Measurements from ENCODE around the gene TMC5. TPM values are rescaled to one million over a fixed set of nuclear protein-coding genes. Genes with fewer than 3 reads are reported as not detected.
"Not testable (repeated sequence)": the region's sequence is repeated elsewhere in the genome, so short reads cannot be mapped to it uniquely, and the experiment has no call there.

TMC5 gene
- total RNA-seq, 1 donor from 2014 or later = 0.33 TPM

DNA sequence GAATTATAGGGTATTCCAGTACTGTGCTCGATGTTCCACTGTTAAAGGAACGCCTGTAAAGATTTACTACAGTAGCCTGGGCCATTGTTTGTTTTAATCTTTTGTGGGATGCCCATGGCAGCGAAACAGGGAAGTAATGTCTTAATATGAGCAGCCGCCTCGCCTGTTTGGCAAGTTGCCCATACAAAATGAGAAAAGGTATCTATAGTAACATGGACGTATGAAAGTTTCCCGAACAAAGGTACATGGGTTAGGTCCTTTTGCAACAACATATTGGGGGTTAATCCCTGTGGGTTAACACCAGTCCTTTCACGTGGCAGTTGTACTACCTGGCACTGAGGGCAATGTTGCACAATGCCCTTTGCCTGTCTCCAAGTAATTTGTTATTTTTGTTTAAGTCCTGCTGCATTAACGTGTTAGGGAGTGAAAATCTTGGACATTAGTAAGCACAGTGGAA lies 21.1 kb upstream of the TMC5 start:
- Histone ChIP-seq H3K36me3 (ENCODE audit: control insufficient read depth, insufficient read depth, low read length) (no peaks in the 10 kb centered on the region), H3K27me3 (ENCODE audit: control insufficient read depth, insufficient read depth, low read length) (no peaks in the 10 kb centered on the region), H3K4me3 (ENCODE audit: low read depth, low read length) (no peak overlapping the region)
- TF ChIP-seq, protein P1, sequence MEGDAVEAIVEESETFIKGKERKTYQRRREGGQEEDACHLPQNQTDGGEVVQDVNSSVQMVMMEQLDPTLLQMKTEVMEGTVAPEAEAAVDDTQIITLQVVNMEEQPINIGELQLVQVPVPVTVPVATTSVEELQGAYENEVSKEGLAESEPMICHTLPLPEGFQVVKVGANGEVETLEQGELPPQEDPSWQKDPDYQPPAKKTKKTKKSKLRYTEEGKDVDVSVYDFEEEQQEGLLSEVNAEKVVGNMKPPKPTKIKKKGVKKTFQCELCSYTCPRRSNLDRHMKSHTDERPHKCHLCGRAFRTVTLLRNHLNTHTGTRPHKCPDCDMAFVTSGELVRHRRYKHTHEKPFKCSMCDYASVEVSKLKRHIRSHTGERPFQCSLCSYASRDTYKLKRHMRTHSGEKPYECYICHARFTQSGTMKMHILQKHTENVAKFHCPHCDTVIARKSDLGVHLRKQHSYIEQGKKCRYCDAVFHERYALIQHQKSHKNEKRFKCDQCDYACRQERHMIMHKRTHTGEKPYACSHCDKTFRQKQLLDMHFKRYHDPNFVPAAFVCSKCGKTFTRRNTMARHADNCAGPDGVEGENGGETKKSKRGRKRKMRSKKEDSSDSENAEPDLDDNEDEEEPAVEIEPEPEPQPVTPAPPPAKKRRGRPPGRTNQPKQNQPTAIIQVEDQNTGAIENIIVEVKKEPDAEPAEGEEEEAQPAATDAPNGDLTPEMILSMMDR (IDR thresholded peaks at IDR 0.05; ENCODE audit: insufficient read depth, low read length, poor library complexity, severe bottlenecking) = no peak
- no peak for DNase-seq (ENCODE audit: low read depth)

DNA sequence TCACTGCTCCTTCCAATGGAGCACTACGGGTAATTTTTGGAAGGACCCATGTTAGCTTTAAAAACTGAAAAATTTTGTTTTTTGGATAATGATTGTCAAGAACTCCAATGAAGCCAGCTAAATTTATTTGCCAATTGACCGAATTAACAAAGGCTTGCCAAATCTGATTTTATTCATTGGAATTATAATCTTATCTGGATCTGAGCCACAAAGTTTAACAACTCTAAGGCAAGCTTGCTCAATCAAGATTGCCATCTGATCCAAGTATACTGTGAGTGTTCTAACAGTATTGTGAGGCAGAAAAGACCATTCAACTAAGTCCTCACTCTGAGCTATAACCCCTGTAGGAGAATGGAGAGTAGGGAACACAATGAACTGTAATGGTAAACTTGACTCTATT lies 20.3 kb upstream of the TMC5 start:
- H3K36me3 ChIP-seq (ENCODE audit: control insufficient read depth, insufficient read depth, low read length); H3K4me3 ChIP-seq (ENCODE audit: low read depth, low read length); DNase-seq (ENCODE audit: low read depth); H3K27me3 ChIP-seq (ENCODE audit: control insufficient read depth, insufficient read depth, low read length): not testable (repeated sequence)

DNA sequence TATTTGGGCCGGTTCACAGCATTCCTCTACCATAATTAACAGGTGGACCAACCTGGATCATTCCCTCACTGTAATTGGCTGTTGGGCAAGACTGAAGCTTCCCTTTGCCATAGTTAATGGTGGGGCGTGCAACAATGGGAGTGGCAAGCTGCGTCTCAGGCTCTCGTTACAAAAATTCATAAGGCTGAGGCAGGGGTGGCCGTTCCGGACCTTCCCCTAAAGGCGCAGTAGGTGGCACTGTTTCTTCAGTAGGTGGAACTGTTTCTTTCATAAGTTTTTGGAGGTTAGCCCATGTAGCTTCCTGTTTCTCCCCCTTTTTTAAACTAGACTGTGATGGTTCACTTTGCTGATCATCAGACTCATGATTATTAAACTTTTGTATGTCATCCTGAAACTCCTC lies 17.0 kb upstream of the TMC5 start:
- Histone ChIP-seq H3K27me3 (ENCODE audit: control insufficient read depth, insufficient read depth, low read length) (no peaks in the 10 kb centered on the region), H3K36me3 (ENCODE audit: control insufficient read depth, insufficient read depth, low read length) (no peaks in the 10 kb centered on the region), H3K4me3 (ENCODE audit: low read depth, low read length) (no peak overlapping the region)
- no peak for DNase-seq (ENCODE audit: low read depth)
- TF ChIP-seq, protein P1 (IDR thresholded peaks at IDR 0.05; ENCODE audit: insufficient read depth, low read length, poor library complexity, severe bottlenecking) = no peak

DNA sequence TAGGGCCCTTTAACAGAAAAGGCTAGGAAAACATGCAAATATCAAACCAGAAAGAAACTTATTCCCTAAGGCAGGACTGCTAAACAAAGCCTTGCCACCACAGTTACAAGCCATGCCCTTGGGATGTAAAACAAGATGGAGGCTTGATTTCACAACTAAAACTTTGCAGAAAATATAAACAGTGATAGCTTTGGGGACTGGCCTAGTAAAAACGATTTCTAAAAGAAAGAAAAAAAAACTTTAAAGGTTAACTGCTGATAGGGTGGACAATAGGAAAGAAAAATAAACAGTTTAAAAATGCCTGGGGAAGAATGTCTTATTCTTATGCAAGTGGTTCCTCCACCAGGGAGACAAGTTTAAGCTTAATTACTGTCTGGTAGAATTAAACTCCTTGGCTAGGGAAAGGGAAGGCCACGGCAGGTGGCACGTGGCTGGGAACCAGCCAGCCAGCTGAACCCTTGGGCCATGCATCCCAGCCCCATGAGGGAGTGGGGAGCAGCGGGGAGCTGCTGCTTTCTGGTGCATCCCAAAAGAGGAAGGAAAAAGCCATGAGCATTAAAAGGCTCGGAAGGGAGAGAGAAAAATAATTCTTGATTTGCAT lies 10.7 kb upstream of the TMC5 start:
- H3K27me3 ChIP-seq (ENCODE audit: control insufficient read depth, insufficient read depth, low read length) = peaks cover 16% of the 10 kb centered on the region
- H3K4me3 ChIP-seq (ENCODE audit: low read depth, low read length) = no peak overlapping the region
- DNase-seq (ENCODE audit: low read depth) = no peak
- no peaks in the 10 kb centered on the region for H3K36me3 ChIP-seq (ENCODE audit: control insufficient read depth, insufficient read depth, low read length)
- TF ChIP-seq, protein P1 (IDR thresholded peaks at IDR 0.05; ENCODE audit: insufficient read depth, low read length, poor library complexity, severe bottlenecking) = no peak

DNA sequence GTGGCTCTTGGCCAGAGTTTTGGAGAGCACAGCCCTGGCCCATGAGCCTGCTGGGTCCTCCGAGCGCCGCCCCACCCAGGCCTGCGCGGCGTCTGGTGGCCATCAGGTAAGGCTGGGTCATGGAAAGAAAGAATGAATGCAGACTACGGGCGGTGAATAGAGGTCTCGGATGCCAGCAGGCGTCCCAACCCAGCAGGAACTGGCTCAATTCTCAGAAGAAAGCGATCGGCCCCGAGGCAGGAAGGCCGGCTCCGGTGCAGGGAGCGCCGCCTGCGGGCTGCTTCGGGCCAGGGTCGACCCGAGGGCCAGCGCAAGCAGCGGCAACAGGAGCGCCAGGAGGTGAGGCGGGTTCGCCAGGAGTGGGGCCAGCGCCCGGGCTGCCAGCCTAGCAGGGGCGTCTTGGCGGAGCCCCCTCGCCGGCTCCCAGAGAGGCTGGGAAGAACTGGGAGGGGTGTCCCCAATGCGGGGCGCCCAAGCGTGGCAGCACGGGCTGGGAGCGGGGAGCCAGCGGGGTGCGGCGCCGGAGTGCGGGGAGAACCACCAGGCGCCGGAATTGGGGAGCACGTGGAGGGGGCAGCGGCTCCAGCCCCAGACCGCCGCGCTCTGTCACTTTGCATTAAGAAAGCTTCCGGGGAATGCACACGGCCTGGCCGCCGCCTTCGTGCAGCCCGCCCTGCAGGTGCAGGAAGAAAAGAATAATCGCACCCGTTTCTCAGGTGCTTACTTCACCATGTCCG lies 7.1 kb upstream of the TMC5 start:
- H3K4me3 ChIP-seq (ENCODE audit: low read depth, low read length) = peak overlapping the region; percentile 30
- no peak for DNase-seq (ENCODE audit: low read depth)
- TF ChIP-seq, protein P1 (IDR thresholded peaks at IDR 0.05; ENCODE audit: insufficient read depth, low read length, poor library complexity, severe bottlenecking) = no peak

DNA sequence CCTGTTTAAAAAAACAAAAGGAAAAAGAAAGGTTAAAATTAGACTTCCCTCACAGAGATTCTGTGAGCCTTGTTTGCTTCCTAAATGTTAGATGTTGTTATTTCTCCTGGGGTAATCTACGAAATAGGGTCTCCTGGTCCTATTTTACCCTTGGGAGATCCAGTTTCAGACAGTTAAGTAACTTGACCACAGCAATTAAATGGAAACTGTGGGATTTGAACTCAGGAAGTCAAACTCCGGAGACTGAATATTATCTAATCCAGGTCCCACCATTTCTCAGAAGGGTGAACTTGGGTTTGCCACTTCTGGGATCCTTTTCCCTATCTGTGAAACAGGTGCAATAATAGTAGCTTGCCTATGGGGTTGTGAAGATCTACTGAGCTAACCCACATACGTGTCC lies 6.4 kb upstream of the TMC5 start:
- DNase-seq (ENCODE audit: low read depth) = no peak
- Histone ChIP-seq H3K36me3 (ENCODE audit: control insufficient read depth, insufficient read depth, low read length) (no peaks in the 10 kb centered on the region), H3K27me3 (ENCODE audit: control insufficient read depth, insufficient read depth, low read length) (peaks cover 16% of the 10 kb centered on the region), H3K4me3 (ENCODE audit: low read depth, low read length) (no peak overlapping the region)
- TF ChIP-seq, protein P1 (IDR thresholded peaks at IDR 0.05; ENCODE audit: insufficient read depth, low read length, poor library complexity, severe bottlenecking) = no peak

More for the DNA sequence above, 7.1 kb upstream of the TMC5 start:
- peaks cover 16% of the 10 kb centered on the region for H3K27me3 ChIP-seq (ENCODE audit: control insufficient read depth, insufficient read depth, low read length)
- no peaks in the 10 kb centered on the region for H3K36me3 ChIP-seq (ENCODE audit: control insufficient read depth, insufficient read depth, low read length)

DNA sequence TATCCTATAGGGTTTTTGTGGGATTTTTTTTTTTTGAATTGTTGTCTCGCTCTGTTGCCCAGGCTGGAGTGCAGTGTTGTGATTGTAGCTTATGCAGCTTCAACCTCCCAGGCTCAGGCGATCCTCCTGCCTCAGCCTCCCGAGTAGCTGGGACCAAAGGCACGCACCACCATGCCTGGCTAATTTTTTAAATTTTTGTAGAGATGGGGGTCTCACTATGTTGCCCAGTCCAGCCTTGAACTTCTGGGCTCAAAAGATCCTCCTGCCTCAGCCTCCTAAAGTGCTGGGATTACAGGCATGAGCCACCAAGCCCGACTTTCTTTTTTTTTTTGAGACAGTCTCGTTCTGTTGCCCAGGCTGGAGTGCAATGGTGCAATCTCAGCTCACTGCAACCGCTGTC lies 5.6 kb upstream of the TMC5 start:
- not testable (repeated sequence) for H3K36me3 ChIP-seq (ENCODE audit: control insufficient read depth, insufficient read depth, low read length); DNase-seq (ENCODE audit: low read depth); H3K4me3 ChIP-seq (ENCODE audit: low read depth, low read length)
- peaks cover 16% of the 10 kb centered on the region for H3K27me3 ChIP-seq (ENCODE audit: control insufficient read depth, insufficient read depth, low read length)

Measured in kidney epithelial cell (primary cell).